HG03442 (cell line): Measurements from ENCODE around the gene PLXNA2.

Experiments used
- ATAC-seq: cut with Tn5 transposase; IDR thresholded peaks from one replicate; pipeline ENCODE4 v1.9.1; 2021; ENCODE audit warnings: mild to moderate bottlenecking, moderate library complexity; ENCODE audit not compliant: unreplicated experiment

PLXNA2 gene

GRCh38 chr1:208183977-208184911, 59.9 kb downstream of the PLXNA2 start:
- ATAC-seq: no peak

- no peak for ATAC-seq
Measured at GRCh38 chr1:208182880-208183645, 61.1 kb downstream of the PLXNA2 start.

- ATAC-seq: no peak
Measured at GRCh38 chr1:208181364-208181763, 62.8 kb downstream of the PLXNA2 start.

- no peak for ATAC-seq
Measured at GRCh38 chr1:208180421-208180820, 63.8 kb downstream of the PLXNA2 start.

DNA sequence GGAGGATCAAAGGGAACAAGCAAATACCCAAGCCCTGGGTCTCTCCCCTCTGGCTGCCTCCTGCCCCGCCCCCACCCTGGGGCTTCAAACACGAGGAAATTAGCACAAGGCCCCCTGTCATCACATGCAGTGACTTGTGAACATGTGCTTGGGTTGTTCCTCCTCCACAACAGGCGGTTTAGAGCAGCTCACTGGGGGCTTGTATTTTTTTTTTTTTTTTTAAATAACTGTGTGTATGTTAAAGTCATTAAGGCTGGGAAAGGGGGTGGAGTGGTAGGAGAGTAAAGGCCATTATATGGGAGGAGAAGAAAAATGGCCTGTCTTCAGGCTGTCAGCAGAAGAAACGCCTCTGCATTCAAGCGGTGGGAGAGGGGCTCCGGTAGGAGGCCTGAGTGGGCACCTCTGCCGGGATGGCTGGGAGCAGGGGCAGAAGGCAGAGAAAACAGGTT, 64.2 kb downstream of the PLXNA2 start:
- no peak for ATAC-seq

GRCh38 chr1:208179263-208179816, 64.8 kb downstream of the PLXNA2 start:
- ATAC-seq: no peak

DNA sequence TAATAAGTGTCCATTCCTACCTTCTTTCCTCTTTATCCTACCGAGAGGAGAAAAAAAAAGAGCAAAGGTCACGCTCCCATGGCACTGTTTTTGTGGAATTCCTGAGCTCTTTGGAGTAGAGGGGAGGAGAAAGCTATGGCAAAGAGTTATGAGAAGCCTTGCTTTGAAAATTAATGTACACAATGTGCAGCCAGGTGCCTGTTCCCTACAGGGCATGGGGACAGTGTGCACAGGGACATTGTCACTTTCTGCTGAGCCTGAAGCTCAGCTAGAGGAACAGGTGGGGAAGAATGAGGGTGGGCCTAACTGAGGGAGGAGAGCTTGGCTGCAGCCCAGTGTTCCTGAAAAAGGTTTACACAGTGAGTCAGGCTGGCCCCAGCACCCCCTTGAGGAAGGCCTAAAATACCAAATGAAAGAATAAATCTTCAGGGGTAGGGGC, 66.1 kb downstream of the PLXNA2 start:
- ATAC-seq: no peak

DNA sequence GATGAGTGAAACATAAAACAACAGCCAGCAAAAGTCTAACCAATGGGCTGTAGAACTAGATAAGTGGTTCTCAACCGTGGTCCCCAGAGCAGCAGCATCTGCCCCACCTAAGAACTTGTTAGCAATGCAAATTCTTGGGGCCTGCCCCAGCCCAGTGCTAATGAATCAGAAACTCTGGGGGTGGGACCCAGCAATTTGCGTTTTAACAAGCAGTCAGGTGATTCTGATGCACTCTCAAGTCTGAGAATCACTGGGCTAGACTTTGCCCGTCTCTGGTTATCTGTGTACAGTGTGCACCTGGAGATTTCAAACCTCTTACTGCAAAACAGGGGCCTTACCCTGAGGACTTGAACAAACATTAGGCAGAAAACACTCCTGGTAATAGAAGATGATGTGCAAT, 66.5 kb downstream of the PLXNA2 start:
- peak; percentile 54 for ATAC-seq

DNA sequence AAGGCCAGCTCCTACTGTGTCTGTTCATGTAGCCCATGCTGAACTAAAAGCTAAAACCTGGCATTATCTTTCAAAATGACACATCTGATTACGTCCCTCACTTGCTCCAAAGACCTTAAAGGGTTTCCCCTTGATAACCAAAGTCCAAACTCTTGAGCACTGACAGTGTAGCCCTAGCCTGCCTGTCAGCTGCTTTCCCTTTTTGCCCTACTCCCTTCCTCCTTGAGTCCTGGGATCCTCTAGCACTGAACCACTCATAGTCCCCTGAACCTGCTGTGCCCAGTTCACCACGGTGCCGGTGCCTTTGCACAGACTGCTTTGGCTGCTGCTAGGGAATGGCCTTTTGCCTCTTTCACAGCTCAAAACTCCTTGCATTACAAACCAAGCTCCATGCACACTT, 67.5 kb downstream of the PLXNA2 start:
- ATAC-seq: no peak

GRCh38 chr1:208175508-208175895, 68.7 kb downstream of the PLXNA2 start:
- no peak for ATAC-seq

GRCh38 chr1:208174731-208175507, 69.3 kb downstream of the PLXNA2 start:
- no peak for ATAC-seq

DNA sequence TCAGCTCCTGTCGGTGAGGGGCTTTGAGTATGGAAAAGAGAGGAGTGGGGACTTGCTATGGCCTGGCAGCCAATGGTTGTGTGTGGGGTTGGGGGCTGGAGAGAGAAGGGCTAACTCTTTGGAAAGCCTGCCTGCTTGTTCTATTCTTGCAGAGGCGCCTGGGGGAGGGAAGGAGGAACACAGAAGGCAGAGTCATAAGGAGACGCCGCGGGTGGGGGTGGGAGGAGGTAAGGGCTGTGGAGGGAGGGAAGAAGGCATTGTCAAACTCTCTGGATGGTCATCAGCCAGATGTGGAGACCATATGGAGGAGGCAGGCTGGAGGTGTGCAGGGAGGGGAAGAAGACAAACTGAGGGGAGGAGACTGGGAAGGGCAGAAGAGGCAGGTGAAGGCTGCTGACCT, 70.0 kb downstream of the PLXNA2 start:
- ATAC-seq: no peak

DNA sequence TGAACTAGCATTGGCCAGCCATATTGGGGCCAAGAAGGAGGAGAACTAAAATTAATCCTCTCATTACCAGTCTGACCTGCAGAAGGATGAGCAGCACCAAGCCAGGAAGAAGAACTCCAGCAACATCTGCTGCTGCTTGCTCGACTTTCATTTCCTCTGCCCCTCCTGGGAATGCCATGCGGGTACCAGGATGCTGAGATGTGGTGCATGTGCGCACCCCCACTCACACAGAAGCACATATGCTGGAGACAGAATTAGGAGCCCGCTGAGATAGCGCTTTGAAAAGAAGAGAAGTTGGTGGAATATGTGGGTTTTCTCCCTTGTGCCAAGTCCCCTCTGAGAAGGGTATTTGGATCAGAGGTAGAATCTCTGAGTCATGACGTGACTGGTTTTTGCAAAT, 70.4 kb downstream of the PLXNA2 start:
- ATAC-seq: no peak

DNA sequence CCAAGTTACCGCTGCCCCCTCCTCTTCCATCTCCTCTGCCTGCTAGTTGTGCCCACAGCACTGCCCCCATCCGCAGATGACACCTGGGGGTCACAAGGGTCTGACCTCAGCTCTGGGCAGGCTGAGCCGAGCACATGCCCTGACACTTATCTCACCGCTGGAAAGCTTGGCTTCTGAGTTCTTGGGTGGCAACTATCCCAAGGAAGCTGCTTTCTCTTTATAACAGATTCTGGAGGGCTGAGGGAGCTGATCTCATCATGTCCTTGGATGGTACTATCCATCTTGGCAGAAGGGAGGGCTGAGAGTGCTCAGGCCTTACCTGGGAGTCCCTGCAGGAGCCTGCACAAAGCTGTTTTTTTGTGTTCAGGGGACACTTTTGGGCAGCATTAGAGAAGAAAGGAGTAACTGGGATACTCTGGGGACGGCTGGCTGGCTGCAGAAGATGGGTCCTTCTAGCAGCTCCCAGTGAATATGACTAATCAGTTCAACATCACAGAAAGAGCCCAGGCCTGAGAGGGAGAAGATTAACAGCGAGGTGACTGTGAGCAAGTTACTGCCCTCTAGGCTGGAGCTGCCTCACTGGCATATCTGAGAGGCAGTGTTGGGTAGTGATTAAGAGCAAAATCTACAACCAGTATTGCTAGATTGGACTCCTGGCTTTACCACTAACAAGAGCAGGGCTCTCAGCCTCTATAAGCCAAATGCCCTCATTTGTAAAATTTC, 71.6 kb downstream of the PLXNA2 start:
- no peak for ATAC-seq

DNA sequence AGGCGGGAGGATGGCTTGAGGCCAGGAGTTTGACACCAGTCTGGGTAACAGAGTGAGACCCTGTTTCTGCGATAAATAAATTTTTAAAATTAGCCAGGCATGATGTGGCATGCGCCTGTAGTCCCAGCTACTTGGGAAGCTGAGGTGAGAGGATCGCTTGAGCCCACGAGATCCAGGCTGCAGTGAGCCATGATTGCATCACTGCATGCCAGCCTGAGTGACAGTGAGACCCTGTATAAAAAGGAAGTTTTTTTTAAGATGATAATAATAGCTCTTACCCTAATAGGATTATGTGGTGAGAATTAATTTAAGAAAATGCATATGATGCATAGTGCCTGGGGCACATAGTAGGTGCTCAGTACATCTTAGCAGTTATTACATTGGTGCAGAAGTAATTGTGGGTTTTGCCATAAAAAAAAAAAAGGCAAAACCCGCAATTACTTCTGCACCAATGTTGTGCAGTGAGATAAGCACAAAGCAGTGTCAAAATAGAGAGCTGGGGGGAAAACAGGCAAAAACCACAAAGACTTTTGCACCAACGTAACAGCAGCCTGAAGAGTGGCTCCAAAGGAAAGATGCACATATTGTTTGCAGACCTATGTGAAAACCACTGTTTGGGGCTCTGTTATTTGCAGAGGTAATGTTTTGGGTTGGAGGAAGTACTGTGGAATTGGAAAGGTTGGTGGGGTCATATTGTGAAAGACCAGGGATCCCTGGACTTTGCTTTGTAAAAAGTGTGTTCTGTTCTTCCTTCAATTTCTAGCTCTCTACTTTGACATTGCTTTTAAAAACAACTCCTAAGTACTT, 72.4 kb downstream of the PLXNA2 start:
- ATAC-seq: no peak

DNA sequence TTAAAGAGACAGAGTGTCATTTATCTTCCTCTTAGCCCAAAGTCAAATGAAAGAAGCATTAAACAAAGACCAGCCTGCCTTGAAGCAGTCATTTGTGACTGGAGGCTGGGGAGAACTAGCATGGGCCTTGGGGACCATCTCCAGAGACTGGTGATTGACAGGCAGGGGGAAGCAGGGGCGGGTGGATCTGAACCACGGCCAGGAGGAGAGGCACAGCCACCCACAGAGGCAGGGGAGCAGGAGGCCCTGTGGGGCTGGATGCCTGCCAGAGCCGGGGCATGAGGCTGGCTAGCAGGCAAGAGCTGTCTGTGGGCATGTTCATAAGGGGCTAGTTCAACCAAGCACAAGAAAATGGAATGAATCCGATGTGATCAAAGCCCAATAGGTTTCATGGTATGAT, 73.9 kb downstream of the PLXNA2 start:
- no peak for ATAC-seq

GRCh38 chr1:208169081-208169879, 74.9 kb downstream of the PLXNA2 start:
- no peak for ATAC-seq

DNA sequence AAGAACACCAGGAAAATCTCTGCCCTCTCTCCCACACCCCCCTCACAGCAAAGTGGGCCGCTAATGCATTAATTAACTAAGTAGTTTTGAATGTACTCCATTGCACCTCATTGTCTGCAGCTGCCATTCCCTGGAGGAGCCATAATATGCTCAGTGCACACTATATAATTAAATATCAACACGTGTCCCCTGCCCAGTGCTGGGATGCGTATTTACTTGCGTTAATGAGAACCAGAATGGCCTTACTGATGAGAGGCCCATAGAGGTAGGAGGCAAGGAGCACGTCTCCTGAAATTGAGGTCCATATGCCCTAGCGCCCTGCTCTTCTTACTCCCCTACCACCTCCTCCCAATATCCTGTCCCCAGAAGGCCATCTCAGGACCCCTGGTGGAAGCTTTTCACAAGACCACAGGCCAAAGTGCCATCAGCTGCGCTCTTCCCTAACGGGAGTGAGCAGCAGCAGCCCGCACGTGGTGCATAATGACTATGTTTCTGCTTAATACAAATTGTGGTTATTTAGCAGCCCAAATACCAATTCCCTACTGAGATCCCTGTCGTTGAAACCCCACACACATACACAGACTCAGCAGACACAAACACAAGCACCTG, 76.8 kb downstream of the PLXNA2 start:
- ATAC-seq: no peak
